ENCODE results near the gene XRN1.

- TF ChIP-seq CTCF (IDR thresholded peaks at IDR 0.05; ENCODE audit: insufficient read depth, low read length): no peak
- TF ChIP-seq GABPA (IDR thresholded peaks at IDR 0.05; ENCODE audit: low read depth): no peak
- TF ChIP-seq SPI1 (IDR thresholded peaks at IDR 0.05; ENCODE audit: borderline replicate concordance, low read depth): no peak
- no peak for TF ChIP-seq POLR2AphosphoS5 (IDR thresholded peaks at IDR 0.05; ENCODE audit: low read depth)
Measured at GRCh38 chr3:142273501-142273900, 174.3 kb downstream of the XRN1 start.

Measured in HL-60 (cell line).